A549 (cell line): Measurements from ENCODE around the gene UGT1A7.

Source experiments
- CBX8 ChIP-seq: fragments of 200-600 bp; sonication (generic); IDR thresholded peaks from 2 replicates; pipeline ENCODE4 v1.6.1; 2016
- CEBPB ChIP-seq, 2 experiments: fragments of >200 bp in 1 of 2; sonication (Bioruptor Twin) in 1 of 2; formaldehyde crosslinking in 1 of 2; IDR thresholded peaks; 2 replicates each; pipeline ENCODE4 v1.6.1; 2012 to 2016
- CTCF ChIP-seq: fragments of >200 bp; sonication (Bioruptor Twin); formaldehyde crosslinking; IDR thresholded peaks from 3 replicates; pipeline ENCODE4 v1.5.1; 2016
- EP300 ChIP-seq, 2 experiments: fragments of >200 bp; sonication (Bioruptor Twin); formaldehyde crosslinking; IDR thresholded peaks; 2 replicates in 1 of 2; 3 replicates in 1 of 2; pipeline ENCODE4 v1.6.1; 2016 to 2017
- HOXA7 ChIP-seq: fragments of 250-450 bp; sonication (Bioruptor Pico); IDR thresholded peaks from 2 replicates; pipeline ENCODE4 v1.5.0; 2020; ENCODE audit warnings: mild to moderate bottlenecking, moderate library complexity
- JUN ChIP-seq, 2 experiments: fragments of >200 bp; sonication (Bioruptor Twin); formaldehyde crosslinking; IDR thresholded peaks; 2 replicates in 1 of 2; 3 replicates in 1 of 2; pipeline ENCODE4 v1.6.1; 2016 to 2017
- KDM1A ChIP-seq: fragments of 200-600 bp; sonication (generic); IDR thresholded peaks from 2 replicates; pipeline ENCODE4 v1.6.1; 2016; ENCODE audit warnings: low read depth, mild to moderate bottlenecking
- PBX3 ChIP-seq: IDR thresholded peaks from 2 replicates; pipeline ENCODE4 v1.6.1; 2012
- PHF8 ChIP-seq: fragments of 200-600 bp; sonication (generic); IDR thresholded peaks from 2 replicates; pipeline ENCODE4 v1.6.1; 2016; ENCODE audit warnings: low read depth, mild to moderate bottlenecking, antibody characterized with exemption, moderate library complexity, borderline replicate concordance
- POLR2A ChIP-seq: IDR thresholded peaks from 2 replicates; pipeline ENCODE4 v1.6.1; 2012; ENCODE audit warnings: mild to moderate bottlenecking, low read length
- RAD21 ChIP-seq, 2 experiments: fragments of >200 bp in 1 of 2; sonication (Bioruptor Twin) in 1 of 2; formaldehyde crosslinking in 1 of 2; IDR thresholded peaks in 1 of 2; conservative IDR thresholded peaks in 1 of 2; 2 replicates in 1 of 2; 3 replicates in 1 of 2; pipeline ENCODE4 v1.6.1; 2012 to 2018; ENCODE audit warnings: inconsistent platforms in 1 of 2
- RFX5 ChIP-seq: fragments of 450-650 bp; IDR thresholded peaks from 2 replicates; pipeline ENCODE4 v1.7.1; 2014; ENCODE audit warnings: antibody characterized with exemption, mild to moderate bottlenecking, moderate library complexity
- RNF2 ChIP-seq: fragments of 200-600 bp; sonication (generic); IDR thresholded peaks from 2 replicates; pipeline ENCODE4 v1.6.1; 2016; ENCODE audit warnings: low read depth, mild to moderate bottlenecking, antibody characterized with exemption, moderate library complexity, borderline replicate concordance
- SMC3 ChIP-seq: fragments of >200 bp; sonication (Bioruptor Twin); formaldehyde crosslinking; IDR thresholded peaks from 3 replicates; pipeline ENCODE4 v1.6.1; 2018; ENCODE audit warnings: inconsistent platforms

DNA sequence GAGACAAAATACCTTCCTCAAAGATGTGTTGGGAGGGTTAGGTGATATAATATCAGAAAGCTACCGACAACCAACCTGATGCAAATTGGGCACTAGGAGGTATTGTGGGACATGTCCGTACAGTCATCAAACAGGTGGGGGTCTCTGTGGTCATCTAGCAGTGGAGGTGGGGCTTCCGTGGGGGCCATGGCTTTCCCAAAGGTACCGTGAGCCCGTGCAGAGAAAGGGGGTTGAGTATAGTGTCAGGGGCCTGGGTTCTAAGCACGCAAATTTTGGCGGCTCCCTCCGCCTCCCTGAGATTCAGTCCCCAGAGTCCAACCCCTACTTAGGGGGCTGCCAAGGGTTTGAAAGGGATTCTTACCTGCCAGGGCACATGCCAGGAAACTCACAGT, 140.0 kb downstream of the UGT1A7 start:
- no peak for TF ChIP-seq CTCF
- TF ChIP-seq CBX8 = no peak
- no peak for TF ChIP-seq KDM1A
- no peak for TF ChIP-seq RFX5
- no peak for TF ChIP-seq EP300 (IDR thresholded peaks at IDR 0.05)
- no peak for TF ChIP-seq PBX3
- TF ChIP-seq RNF2 = no peak
- no peak for TF ChIP-seq POLR2A
- no peak for TF ChIP-seq RAD21 (conservative IDR thresholded peaks at IDR 0.05 in 1 of 2, IDR thresholded peaks at IDR 0.05 in 1 of 2)
- no peak for TF ChIP-seq CEBPB (IDR thresholded peaks at IDR 0.05)
- TF ChIP-seq PHF8 = no peak
- TF ChIP-seq HOXA7 = no peak
- no peak for TF ChIP-seq JUN (IDR thresholded peaks at IDR 0.05)
- TF ChIP-seq SMC3 = no peak
